GM10266 (cell line): ENCODE results near the gene SH3RF3.

Experiments used
- DNase-seq: peaks from one replicate; pipeline ENCODE4 v3.0.0; 2012; ENCODE audit errors: extremely low spot score
- CTCF ChIP-seq: IDR thresholded peaks from 2 replicates; pipeline ENCODE4 v1.5.1; 2012; ENCODE audit warnings: mild to moderate bottlenecking, low read depth; ENCODE audit not compliant: control insufficient read depth, insufficient read depth; ENCODE audit errors: missing control alignments

SH3RF3 gene

GRCh38 chr2:109311771-109312170 is 182.8 kb downstream of the SH3RF3 start:
- TF ChIP-seq CTCF = no peak
- no peak for DNase-seq

- DNase-seq = no peak
- no peak for TF ChIP-seq CTCF
Observed at GRCh38 chr2:109312902-109313301, 183.9 kb downstream of the SH3RF3 start.

GRCh38 chr2:109313343-109313742 is 184.3 kb downstream of the SH3RF3 start:
- TF ChIP-seq CTCF = no peak
- DNase-seq = no peak

GRCh38 chr2:109316091-109316490 is 187.1 kb downstream of the SH3RF3 start:
- no peak for DNase-seq
- no peak for TF ChIP-seq CTCF

GRCh38 chr2:109317471-109318095 is 188.6 kb downstream of the SH3RF3 start:
- no peak for TF ChIP-seq CTCF
- DNase-seq = no peak

GRCh38 chr2:109318150-109318948 is 189.3 kb downstream of the SH3RF3 start:
- no peak for TF ChIP-seq CTCF
- DNase-seq = no peak

- no peak for DNase-seq
- no peak for TF ChIP-seq CTCF
Observed at GRCh38 chr2:109318949-109319342, 189.9 kb downstream of the SH3RF3 start.
